GM12878 (cell line): ENCODE measurements around the gene FAM219A. TPM values are rescaled to one million over a fixed set of nuclear protein-coding genes. Genes with fewer than 3 reads are reported as not detected.

Experiments
- ATAC-seq: fragments of 200-7000 bp; cut with Tn5 transposase; 3 replicates; pipeline ENCODE4 v1.9.1; 2020; ENCODE audit warnings: mild to moderate bottlenecking, moderate library complexity
- BruUV-seq: library from RNA; stranded (reverse); fragments of 400-500 nt; replicated peaks from 2 replicates; lab custom pipeline; 2021; lab: Mats Ljungman, UMichigan
- CTCF ChIA-PET: fragments of 300-600 bp; sonication (Branson Sonifier 250); formaldehyde crosslinking; extraction: SDS; loops from one replicate; lab custom pipeline; 2021; ENCODE audit warnings: inconsistent platforms; lab: Yijun Ruan, JAX
- POLR2A ChIA-PET: fragments of 350-600 bp; formaldehyde crosslinking; extraction: SDS; loops from one replicate; lab custom pipeline; 2021; ENCODE audit warnings: inconsistent platforms; lab: Charles Lee
- RAD21 ChIA-PET: fragments of 300-600 bp; sonication (Branson Sonifier 250); formaldehyde crosslinking; loops from one replicate; lab custom pipeline; 2023; ENCODE audit warnings: antibody characterized with exemption; ENCODE audit not compliant: unreplicated experiment; lab: Charles Lee
- SMC1A ChIA-PET: fragments of 300-600 bp; sonication (Branson Sonifier 250); formaldehyde crosslinking; loops from one replicate; lab custom pipeline; 2023; ENCODE audit not compliant: unreplicated experiment, uncharacterized antibody; lab: Charles Lee
- DNase-seq: peaks from one replicate; pipeline ENCODE4 v3.0.0-alpha.2; 2011; ENCODE audit warnings: low read depth, low spot score
- FAIRE-seq: peaks from 3 replicates; lab custom pipeline; 2011; peaks lifted over from hg19 to GRCh38; lab: Jason Lieb, UNC
- H2AFZ ChIP-seq: 2 replicates; pipeline ENCODE4 v1.6.0; 2011; ENCODE audit warnings: low read depth, low read length, control low read depth; ENCODE audit not compliant: control insufficient read depth
- H3K27ac ChIP-seq: 2 replicates; pipeline ENCODE4 v1.5.1; 2011; ENCODE audit warnings: control low read depth; ENCODE audit not compliant: control insufficient read depth, insufficient read depth
- H3K27me3 ChIP-seq, 2 experiments: replicated peaks in 1 of 2; 2 replicates each; pipeline versions ENCODE4 v1.6.0 to v1.6.1; 2011; ENCODE audit warnings: low read length in 1 of 2; ENCODE audit not compliant: control insufficient read depth in 2 of 2, insufficient read depth in 2 of 2
- H3K36me3 ChIP-seq, 2 experiments: 2 replicates each; pipeline ENCODE4 v1.5.1; 2011; ENCODE audit warnings: low read length in 1 of 2; ENCODE audit not compliant: control insufficient read depth in 2 of 2, insufficient read depth in 2 of 2
- H3K4me1 ChIP-seq: 2 replicates; pipeline ENCODE4 v1.6.1; 2011; ENCODE audit warnings: mild to moderate bottlenecking, low read length, moderate library complexity, mixed read lengths; ENCODE audit not compliant: control insufficient read depth, insufficient read depth
- H3K4me2 ChIP-seq: 2 replicates; pipeline ENCODE4 v1.6.0; 2011; ENCODE audit warnings: control low read depth; ENCODE audit not compliant: control insufficient read depth, insufficient read depth
- H3K4me3 ChIP-seq: fragments of 200-600 bp; sonication (generic); 2 replicates; pipeline ENCODE4 v1.5.1; 2016
- H3K79me2 ChIP-seq: 2 replicates; pipeline ENCODE4 v1.6.0; 2011; ENCODE audit warnings: low read length; ENCODE audit not compliant: control insufficient read depth, insufficient read depth
- H3K9ac ChIP-seq: 2 replicates; pipeline ENCODE4 v1.8.0; 2011; ENCODE audit warnings: low read length, control low read depth, mixed read lengths; ENCODE audit not compliant: control insufficient read depth, insufficient read depth
- H3K9me3 ChIP-seq: replicated peaks from 3 replicates; pipeline ENCODE4 v1.5.1; 2011; ENCODE audit warnings: mild to moderate bottlenecking, low read length; ENCODE audit not compliant: control insufficient read depth, insufficient read depth
- H4K20me1 ChIP-seq: 2 replicates; pipeline ENCODE4 v1.6.0; 2011; ENCODE audit not compliant: control insufficient read depth, insufficient read depth
- ASH2L ChIP-seq: fragments of 300-600, 200-600 bp; sonication (generic); IDR thresholded peaks from 2 replicates; pipeline ENCODE4 v1.6.1; 2017; ENCODE audit warnings: low read depth, mild to moderate bottlenecking, borderline replicate concordance
- CEBPZ ChIP-seq: fragments of 150-350 bp; IDR thresholded peaks from 2 replicates; pipeline ENCODE4 v1.6.1; 2016; ENCODE audit warnings: low read depth, low read length
- CUX1 ChIP-seq: IDR thresholded peaks from 2 replicates; pipeline ENCODE4 v1.6.1; 2012; ENCODE audit warnings: improper control_type of control experiment, low read depth, low read length; ENCODE audit not compliant: insufficient replicate concordance
- FOXK2 ChIP-seq: fragments of 450-650 bp; IDR thresholded peaks from 2 replicates; pipeline ENCODE4 v1.6.1; 2017; ENCODE audit warnings: mild to moderate bottlenecking, moderate library complexity
- HDGF ChIP-seq: fragments of 450-650 bp; IDR thresholded peaks from 2 replicates; pipeline ENCODE4 v1.6.1; 2016; ENCODE audit warnings: antibody characterized with exemption
- PBX3 ChIP-seq: IDR thresholded peaks from 2 replicates; pipeline ENCODE4 v1.6.1; 2011; ENCODE audit warnings: mild to moderate bottlenecking, low read depth, low read length, moderate library complexity; ENCODE audit not compliant: insufficient replicate concordance
- POLR2AphosphoS5 ChIP-seq: IDR thresholded peaks from 2 replicates; pipeline ENCODE4 v1.6.1; 2011; ENCODE audit warnings: mild to moderate bottlenecking, low read length, inconsistent platforms
- RAD21 ChIP-seq: IDR thresholded peaks from 2 replicates; pipeline ENCODE4 v1.6.1; 2011; ENCODE audit warnings: mild to moderate bottlenecking, low read depth, low read length, moderate library complexity; ENCODE audit not compliant: insufficient read depth
- SIN3A ChIP-seq: IDR thresholded peaks from 2 replicates; pipeline ENCODE4 v1.6.1; 2012; ENCODE audit warnings: low read depth, low read length, improper control_type of control experiment
- SPI1 ChIP-seq: IDR thresholded peaks from 2 replicates; pipeline ENCODE4 v1.6.1; 2011; ENCODE audit warnings: low read depth, mild to moderate bottlenecking, low read length, moderate library complexity, borderline replicate concordance; ENCODE audit not compliant: insufficient read depth
- SUZ12 ChIP-seq: fragments of 200-600 bp; sonication (generic); IDR thresholded peaks from one replicate; pipeline ENCODE4 v1.6.1; 2018; ENCODE audit warnings: antibody characterized with exemption, mild to moderate bottlenecking; ENCODE audit not compliant: unreplicated experiment
- WGBS: methylation state at CpG from one replicate; pipeline ENCODE4 v1.1.6; 2016; ENCODE audit warnings: low lambda C conversion rate; ENCODE audit not compliant: insufficient replicate concordance, insufficient coverage; ENCODE audit errors: missing lambda C conversion rate; 5-methylcytosine and 5-hydroxymethylcytosine counted together
- in situ Hi-C: fragments of 300-500 bp; cut with MboI; formaldehyde crosslinking; loops from 9 replicates; pipeline ENCODE4 v1.14.3; 2018; ENCODE audit warnings: mixed read lengths
- intact Hi-C: fragments of 100-400 bp; cut with micrococcal nuclease; formaldehyde crosslinking; loops from one replicate; pipeline ENCODE4 v1.14.2; 2022; ENCODE audit not compliant: unreplicated experiment
- polyA plus RNA-seq, 11 experiments: library from polyadenylated mRNA; depleted of rRNA in 4 of 11; unstranded in 6 of 11; stranded (reverse) in 5 of 11; fragments of >200 nt; fragmentation: Nextera tagmentation in 4 of 11; fragmentation: Illumina TruSeq in 1 of 11; extraction: Ambion mirVana in 4 of 11; extraction: Trizol in 1 of 11; gene quantifications; 1 replicate in 1 of 11; 2 replicates in 10 of 11; pipeline versions ENCODE4 v1.2.1 to v1.2.3, GENCODE V29; 2011 to 2016; ENCODE audit warnings: inconsistent platforms in 2 of 11, missing spikeins in 2 of 11, low read depth in 1 of 11
- total RNA-seq, 4 experiments: library from RNA; depleted of rRNA in 3 of 4; stranded (reverse); fragments of >200 nt in 3 of 4; fragmentation: Illumina TruSeq in 1 of 4; extraction: Trizol in 1 of 4; gene quantifications; 2 replicates each; pipeline versions ENCODE4 v1.2.1 to v1.2.3, GENCODE V29; 2013 to 2021

The FAM219A gene
- total and polyA plus RNA-seq, 10 of the 15 experiments (the other 5 are each of a cell fraction or from before 2014, with no cell fraction given): 0.11 to 2.0 (median 0.71) TPM

GRCh38 chr9:34502891-34503290 lies 44.5 kb upstream of the FAM219A start:
- Histone ChIP-seq H3K79me2 (no peaks in the 10 kb centered on the region), H3K9me3 (no peaks in the 10 kb centered on the region), H3K36me3 (no peaks in the 10 kb centered on the region; a peak in 1 of 4 replicates), H3K27me3 (peaks cover 7 to 8% of the 10 kb centered on the region in 2 experiments), H3K4me2 (no peak overlapping the region), H4K20me1 (peaks cover 5% of the 10 kb centered on the region; the same call in 1 of the 2 replicates), H3K9ac (no peak overlapping the region), H3K27ac (no peak overlapping the region), H2AFZ (no peak overlapping the region), H3K4me1 (no peaks in the 10 kb centered on the region), H3K4me3 (no peak overlapping the region)
- DNase-seq (no peak), FAIRE-seq (no peak), ATAC-seq (no peak)
- 23% methylated on average over 6 of the region's 6 CpGs for WGBS
- ChIA-PET POLR2A (no interaction called here), SMC1A (interaction anchor here (1.0 kb wide), 1 partner anchor 10 kb away, joined by 4 read pairs; no protein-coding TSS in a partner anchor), CTCF (interaction anchor here (1.2 to 1.8 kb wide), 4 partner anchors 13 to 131 kb away, joined by 4 to 7 read pairs (median 5); no protein-coding TSS in a partner anchor), RAD21 (no interaction called here)
- intact Hi-C loops: no loop called here
- BruUV-seq: no TSS peak
- in situ Hi-C loops: no loop called here
- no peak for TF ChIP-seq SIN3A
- TF ChIP-seq SPI1: no peak
- no peak for TF ChIP-seq RAD21
- TF ChIP-seq CEBPZ: no peak
- TF ChIP-seq POLR2AphosphoS5: no peak
- no peak for TF ChIP-seq PBX3
- no peak for TF ChIP-seq ASH2L
- TF ChIP-seq HDGF: no peak
- no peak for TF ChIP-seq FOXK2
- no peak for TF ChIP-seq CUX1
- no peak for TF ChIP-seq SUZ12
